Kidney epithelial cell (primary cell): Measurements from ENCODE around the gene DISC1. TPM values are rescaled to one million over a fixed set of nuclear protein-coding genes. Genes with fewer than 3 reads are reported as not detected.

Source experiments
- DNase-seq: peaks from one replicate; pipeline ENCODE4 v3.0.0-alpha.2; 2010; ENCODE audit warnings: low read depth
- H3K27me3 ChIP-seq: 2 replicates; pipeline ENCODE4 v1.6.0; 2011; ENCODE audit warnings: low read length; ENCODE audit not compliant: control insufficient read depth, insufficient read depth
- H3K36me3 ChIP-seq: 2 replicates; pipeline ENCODE4 v1.5.1; 2011; ENCODE audit warnings: low read length; ENCODE audit not compliant: control insufficient read depth, insufficient read depth
- H3K4me3 ChIP-seq: 2 replicates; pipeline ENCODE4 v1.5.1; 2011; ENCODE audit warnings: low read depth, mild to moderate bottlenecking, control low read depth, low read length
- total RNA-seq: library from RNA; depleted of rRNA; stranded (reverse); fragments of >200 nt; gene quantifications from 2 replicates; pipeline ENCODE4 v1.2.3, GENCODE V29; 2015
- TF ChIP-seq, protein P1 (sequence below): IDR thresholded peaks from 2 replicates; pipeline ENCODE4 v1.5.1; 2011; ENCODE audit warnings: mild to moderate bottlenecking, moderate library complexity, low read length, control low read depth, inconsistent platforms; ENCODE audit not compliant: insufficient read depth, poor library complexity, severe bottlenecking

Gene DISC1
- total RNA-seq, 1 donor from 2014 or later, result 5.8 TPM

DNA sequence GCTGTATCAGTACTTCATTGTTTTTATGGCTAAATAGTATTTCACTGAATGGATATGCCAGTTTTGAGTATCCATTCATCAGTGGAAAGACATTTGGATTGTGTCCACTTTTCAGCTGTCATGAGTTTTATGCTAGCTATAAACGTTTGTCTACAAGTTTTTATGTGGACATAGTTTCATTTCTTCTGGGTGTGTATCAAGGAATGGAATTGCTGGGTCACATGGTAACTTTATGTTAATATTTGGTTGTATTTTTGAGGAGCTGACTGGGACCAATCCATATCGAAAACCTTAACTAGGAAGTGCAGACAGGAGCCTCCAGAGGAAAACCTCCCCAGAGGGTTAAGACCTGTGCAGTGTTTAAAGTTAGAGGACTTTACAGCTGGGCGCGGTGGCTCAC, 31.8 kb upstream of the DISC1 start:
- H3K4me3 ChIP-seq, result no peak overlapping the region
- H3K27me3 ChIP-seq, result no peaks in the 10 kb centered on the region
- DNase-seq, result no peak
- TF ChIP-seq, protein P1, sequence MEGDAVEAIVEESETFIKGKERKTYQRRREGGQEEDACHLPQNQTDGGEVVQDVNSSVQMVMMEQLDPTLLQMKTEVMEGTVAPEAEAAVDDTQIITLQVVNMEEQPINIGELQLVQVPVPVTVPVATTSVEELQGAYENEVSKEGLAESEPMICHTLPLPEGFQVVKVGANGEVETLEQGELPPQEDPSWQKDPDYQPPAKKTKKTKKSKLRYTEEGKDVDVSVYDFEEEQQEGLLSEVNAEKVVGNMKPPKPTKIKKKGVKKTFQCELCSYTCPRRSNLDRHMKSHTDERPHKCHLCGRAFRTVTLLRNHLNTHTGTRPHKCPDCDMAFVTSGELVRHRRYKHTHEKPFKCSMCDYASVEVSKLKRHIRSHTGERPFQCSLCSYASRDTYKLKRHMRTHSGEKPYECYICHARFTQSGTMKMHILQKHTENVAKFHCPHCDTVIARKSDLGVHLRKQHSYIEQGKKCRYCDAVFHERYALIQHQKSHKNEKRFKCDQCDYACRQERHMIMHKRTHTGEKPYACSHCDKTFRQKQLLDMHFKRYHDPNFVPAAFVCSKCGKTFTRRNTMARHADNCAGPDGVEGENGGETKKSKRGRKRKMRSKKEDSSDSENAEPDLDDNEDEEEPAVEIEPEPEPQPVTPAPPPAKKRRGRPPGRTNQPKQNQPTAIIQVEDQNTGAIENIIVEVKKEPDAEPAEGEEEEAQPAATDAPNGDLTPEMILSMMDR, result no peak
- no peaks in the 10 kb centered on the region for H3K36me3 ChIP-seq

DNA sequence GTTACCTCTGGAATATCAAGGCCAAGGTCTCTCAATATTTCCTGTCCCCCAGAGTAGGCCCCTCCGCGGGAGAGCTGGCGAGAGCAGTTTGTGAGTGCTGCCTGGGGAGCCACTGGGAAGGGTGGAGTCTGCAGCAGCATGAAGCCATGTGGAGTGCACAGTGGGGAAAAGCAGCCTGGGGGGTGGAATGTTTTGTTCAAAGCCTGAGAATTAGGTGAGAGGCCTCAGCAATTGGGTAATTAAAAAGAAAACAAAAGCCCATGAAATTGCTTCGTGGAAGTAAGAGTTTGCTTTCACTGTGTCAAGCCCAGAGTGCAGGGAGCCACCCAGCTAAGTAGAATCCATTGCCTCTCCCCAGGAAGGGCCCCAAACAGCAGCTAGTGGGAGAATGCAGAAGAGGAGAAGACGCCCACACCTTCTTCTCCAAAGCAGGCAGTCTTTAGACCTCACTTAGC, 30.2 kb upstream of the DISC1 start:
- TF ChIP-seq, protein P1, result no peak
- Histone ChIP-seq H3K36me3 (no peaks in the 10 kb centered on the region), H3K27me3 (no peaks in the 10 kb centered on the region), H3K4me3 (no peak overlapping the region)
- DNase-seq, result no peak

DNA sequence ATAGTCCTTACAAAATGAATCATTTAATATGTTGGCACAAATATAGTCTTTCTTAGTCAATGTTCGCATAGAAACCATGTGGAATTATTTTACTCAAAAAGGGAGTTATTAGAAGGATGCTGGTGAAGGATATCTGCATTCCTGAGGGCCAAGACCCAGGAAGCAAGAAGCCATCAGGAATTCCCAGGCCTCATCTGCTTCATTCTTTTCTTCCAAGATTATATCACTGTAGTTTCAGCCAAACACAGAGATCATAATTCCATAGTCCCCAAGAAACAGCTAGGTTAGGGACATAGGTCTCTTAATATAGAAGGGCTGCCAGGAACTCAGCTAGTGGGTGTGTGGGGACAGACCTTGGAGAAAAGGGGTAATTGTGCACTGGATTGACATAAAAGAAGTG, 28.6 kb upstream of the DISC1 start:
- no peak for DNase-seq
- TF ChIP-seq, protein P1, result no peak
- H3K4me3 ChIP-seq, result no peak overlapping the region
- no peaks in the 10 kb centered on the region for H3K27me3 ChIP-seq
- no peaks in the 10 kb centered on the region for H3K36me3 ChIP-seq

DNA sequence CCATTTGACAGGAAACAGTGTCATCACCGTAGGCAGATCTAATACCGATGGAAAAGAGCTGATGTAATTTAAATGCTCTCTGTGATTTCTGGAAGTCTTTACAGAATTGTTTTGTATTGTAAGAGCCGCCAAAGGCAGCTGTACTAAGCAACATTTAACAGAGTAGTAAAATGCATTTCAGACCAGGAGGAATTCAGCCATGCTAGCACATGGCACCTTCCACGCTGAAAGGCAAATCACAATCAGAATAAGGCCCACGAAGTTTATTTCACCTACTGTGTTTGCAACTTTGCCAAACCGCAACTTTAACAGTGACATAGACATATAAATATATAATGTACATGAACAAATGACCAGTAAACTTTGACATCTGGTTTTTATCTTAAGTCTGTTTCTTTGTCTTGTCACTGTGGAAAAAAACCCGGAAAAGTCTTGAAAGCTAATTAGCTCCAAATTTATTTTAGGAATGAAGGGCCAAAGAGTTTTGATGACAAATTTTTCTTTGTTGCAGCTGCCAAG, 26.1 kb upstream of the DISC1 start:
- DNase-seq, result no peak
- TF ChIP-seq, protein P1, result no peak
- Histone ChIP-seq H3K27me3 (no peaks in the 10 kb centered on the region), H3K36me3 (no peaks in the 10 kb centered on the region), H3K4me3 (no peak overlapping the region)

DNA sequence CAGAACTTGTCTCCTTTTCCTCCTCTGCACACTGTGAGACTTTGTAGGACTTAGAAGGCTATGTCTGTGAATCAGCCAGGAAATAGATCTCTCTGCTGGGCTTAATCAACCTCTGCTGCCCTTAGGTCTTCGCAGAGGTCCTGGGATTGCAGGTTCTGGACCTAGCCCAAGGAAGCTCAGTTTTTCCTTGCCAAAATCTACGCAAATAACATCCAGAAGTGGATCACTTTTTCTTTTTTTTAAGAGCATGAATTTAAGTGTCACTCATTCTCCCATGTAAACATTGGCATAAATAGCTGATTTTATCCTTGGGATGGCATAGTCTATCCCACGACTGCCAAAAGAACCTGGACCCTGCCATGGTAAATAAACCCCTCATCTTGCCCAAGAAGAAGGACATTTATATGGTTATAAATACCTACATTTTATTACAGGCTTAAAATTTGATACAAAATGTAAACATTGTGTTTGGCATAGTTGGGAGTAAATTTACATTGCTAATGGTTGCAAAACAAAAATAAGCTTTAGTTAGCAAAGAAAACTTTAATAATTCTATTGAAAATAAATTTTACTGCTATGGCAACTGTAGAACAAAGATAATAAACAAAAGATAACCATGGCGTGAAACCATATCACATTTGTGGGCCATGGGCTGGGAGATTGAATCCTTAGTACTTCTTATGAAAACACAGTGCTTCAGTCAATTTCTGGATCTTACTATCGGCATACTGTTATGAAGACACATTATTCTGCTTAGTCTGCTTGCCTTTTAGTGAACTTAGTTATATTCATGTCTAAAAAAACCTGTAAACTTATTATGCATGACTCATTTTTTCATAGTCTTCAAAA, 24.5 kb upstream of the DISC1 start:
- no peak for DNase-seq
- H3K27me3 ChIP-seq, result no peaks in the 10 kb centered on the region
- H3K4me3 ChIP-seq, result no peak overlapping the region
- no peaks in the 10 kb centered on the region for H3K36me3 ChIP-seq
- TF ChIP-seq, protein P1, result no peak
